Measurements from ENCODE around the gene WIZ. TPM values are rescaled to one million over a fixed set of nuclear protein-coding genes. Genes with fewer than 3 reads are reported as not detected.

Gene WIZ, protein sequence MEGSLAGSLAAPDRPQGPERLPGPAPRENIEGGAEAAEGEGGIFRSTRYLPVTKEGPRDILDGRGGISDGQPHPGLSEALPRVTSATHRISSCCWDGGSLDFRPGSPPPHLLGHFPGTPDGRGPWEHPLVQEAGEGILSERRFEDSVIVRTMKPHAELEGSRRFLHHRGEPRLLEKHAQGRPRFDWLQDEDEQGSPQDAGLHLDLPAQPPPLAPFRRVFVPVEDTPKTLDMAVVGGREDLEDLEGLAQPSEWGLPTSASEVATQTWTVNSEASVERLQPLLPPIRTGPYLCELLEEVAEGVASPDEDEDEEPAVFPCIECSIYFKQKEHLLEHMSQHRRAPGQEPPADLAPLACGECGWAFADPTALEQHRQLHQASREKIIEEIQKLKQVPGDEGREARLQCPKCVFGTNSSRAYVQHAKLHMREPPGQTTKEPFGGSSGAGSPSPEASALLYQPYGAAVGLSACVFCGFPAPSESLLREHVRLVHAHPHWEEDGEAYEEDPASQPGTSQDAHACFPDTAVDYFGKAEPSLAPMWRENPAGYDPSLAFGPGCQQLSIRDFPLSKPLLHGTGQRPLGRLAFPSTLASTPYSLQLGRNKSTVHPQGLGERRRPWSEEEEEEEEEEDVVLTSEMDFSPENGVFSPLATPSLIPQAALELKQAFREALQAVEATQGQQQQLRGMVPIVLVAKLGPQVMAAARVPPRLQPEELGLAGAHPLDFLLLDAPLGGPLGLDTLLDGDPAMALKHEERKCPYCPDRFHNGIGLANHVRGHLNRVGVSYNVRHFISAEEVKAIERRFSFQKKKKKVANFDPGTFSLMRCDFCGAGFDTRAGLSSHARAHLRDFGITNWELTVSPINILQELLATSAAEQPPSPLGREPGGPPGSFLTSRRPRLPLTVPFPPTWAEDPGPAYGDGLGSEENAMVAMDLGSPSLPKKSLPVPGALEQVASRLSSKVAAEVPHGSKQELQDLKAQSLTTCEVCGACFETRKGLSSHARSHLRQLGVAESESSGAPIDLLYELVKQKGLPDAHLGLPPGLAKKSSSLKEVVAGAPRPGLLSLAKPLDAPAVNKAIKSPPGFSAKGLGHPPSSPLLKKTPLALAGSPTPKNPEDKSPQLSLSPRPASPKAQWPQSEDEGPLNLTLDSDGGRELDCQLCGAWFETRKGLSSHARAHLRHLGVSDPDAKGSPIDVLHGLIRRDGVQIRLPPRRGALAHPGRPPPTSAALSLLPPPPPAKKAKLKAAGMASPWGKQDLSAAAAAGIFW (N-terminal part only)
- 16.2 to 23.9 TPM (median 23.4 TPM) in 5 replicates for total RNA-seq (2022; extraction: Qiagen RNA extraction)

DNA sequence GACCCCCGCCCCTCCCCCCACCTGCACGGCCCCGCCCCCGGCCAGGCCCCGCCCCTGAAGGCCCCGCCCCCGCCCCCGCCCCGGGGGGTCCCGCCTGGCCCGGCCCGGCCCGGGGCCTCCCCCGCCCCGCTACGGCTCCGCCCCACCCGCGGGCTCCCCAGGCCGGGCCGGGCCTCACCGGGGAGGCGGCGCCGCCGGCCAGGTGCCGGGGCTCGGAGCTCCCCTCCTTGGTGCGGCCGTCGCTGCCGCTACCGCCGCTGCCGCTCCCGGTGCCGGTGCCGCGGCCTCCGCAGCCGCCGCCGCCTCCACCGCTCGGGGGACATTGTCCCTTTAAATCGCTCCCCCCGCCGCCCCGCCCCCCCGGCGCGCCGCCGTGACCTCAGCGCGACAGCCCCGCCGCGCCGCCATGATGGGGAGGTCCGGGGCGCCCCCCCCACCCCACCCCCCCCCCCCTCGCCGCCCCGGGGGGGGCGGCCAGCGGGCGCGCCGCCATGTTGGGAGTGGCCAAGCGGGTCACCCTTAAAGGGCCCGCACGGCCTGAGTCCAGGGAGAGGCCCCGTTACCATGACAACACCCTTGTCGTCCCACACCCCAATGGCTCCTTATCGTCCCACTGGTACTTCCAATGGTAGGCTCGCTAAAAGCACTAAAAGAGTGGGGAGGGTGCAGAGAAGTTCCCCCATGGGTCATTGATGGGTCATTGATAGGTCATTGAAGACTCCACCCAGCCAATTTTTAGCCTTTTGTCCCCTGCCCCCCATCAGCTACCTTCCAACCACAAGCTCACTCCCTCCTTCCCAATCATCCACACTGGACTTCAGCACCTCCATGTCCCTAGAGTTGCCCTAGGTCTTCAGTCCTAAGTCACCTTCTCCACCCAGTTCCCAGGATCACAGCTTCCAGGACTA, at the start of gene WIZ:
Gene WIZ (minus strand): TSS at position 337 of the 908 bp plus-strand sequence. CDS start 1,649 bp downstream, outside the sequence.

GRCh38 chr19:15479391-15480345, 29.9 kb upstream of the WIZ start, which contains the start of gene PGLYRP2:
Gene PGLYRP2, minus strand, starts transcription at chr19:15479501. Its CDS starts 130 bp downstream, at chr19:15479371.

GRCh38 chr19:15464394-15465385, 14.9 kb upstream of the WIZ start, which contains the start of gene RASAL3:
Gene RASAL3, minus strand, starts transcription at chr19:15464544. Its CDS starts 186 bp downstream, at chr19:15464358.

DNA sequence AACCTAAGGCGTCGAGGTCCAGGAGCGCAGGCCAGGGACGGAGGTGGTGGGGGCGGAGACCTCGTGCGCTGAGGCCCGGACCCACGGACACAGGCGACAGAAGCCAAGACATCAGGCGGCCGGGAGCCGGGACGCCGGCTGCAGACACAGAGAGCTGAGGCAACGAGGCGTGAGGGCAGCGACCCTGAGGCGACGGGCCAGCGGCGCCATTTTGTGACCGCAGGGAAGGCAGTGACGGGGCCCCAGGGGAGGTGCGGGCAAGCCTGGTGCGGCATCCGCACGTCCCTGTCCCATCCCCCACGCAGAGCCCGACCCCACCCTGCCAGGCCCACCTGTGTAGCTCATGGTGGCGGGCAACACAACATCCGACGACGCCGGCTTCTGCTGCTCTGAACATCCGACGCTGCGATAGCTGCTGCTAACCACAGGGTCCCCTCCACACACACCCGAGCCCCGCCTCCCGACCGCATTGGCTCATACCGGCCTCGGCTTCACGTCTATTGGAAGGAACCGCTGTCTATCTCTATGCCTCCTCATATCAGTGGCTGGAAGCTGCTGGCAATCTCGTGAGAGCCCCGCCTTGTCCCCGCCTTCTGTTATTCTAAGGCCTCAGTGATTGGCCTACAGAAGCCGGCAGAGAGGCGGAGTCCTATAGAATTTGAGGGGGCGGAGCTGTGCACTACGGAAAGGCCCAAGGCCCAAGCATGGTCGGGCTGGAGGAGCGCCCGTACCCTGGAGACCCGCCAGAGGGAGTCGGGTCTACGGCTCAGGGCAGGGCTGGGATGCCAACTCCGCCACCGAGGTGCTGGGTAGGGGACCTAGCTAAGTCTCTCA, 31.0 kb downstream of the WIZ start, which contains the start of gene AKAP8L:
Gene AKAP8L (minus strand): TSS at position 410 of the 834 bp plus-strand sequence. CDS start 65 bp downstream, at position 345.

GRCh38 chr19:15379083-15379998, 70.4 kb downstream of the WIZ start, which contains the start of gene AKAP8:
Gene AKAP8, minus strand, starts transcription at chr19:15379787. Its CDS starts 56 bp downstream, at chr19:15379731.

Other genes with a start within 250 kb of the WIZ start
- 12.7 to 20.0 TPM (median 17.7 TPM) in 5 replicates for gene NOTCH3, start 249.0 kb downstream of the WIZ start, total RNA-seq (2022; extraction: Qiagen RNA extraction)
- 0.05 to 0.09 TPM (median 0.06 TPM) in 4 of 5 replicates, not detected in the other for gene EPHX3, start 217.5 kb downstream of the WIZ start, total RNA-seq (2022; extraction: Qiagen RNA extraction)
- gene BRD4, start 117.4 kb downstream of the WIZ start, total RNA-seq (2022; extraction: Qiagen RNA extraction), result 24.6 to 27.4 TPM (median 26.5 TPM) in 5 replicates
- 15.4 to 17.9 TPM (median 16.3 TPM) in 5 replicates for gene AKAP8, start 70.2 kb downstream of the WIZ start, total RNA-seq (2022; extraction: Qiagen RNA extraction)
- 35.0 to 40.5 TPM (median 38.1 TPM) in 5 replicates for gene AKAP8L, start 31.0 kb downstream of the WIZ start, total RNA-seq (2022; extraction: Qiagen RNA extraction)
- gene RASAL3, start 14.6 kb upstream of the WIZ start, total RNA-seq (2022; extraction: Qiagen RNA extraction), result 0.03 to 0.16 TPM in 2 of 5 replicates, not detected in the others
- 0.03 TPM in 1 of 5 replicates, not detected in the others for gene PGLYRP2, start 29.5 kb upstream of the WIZ start, total RNA-seq (2022; extraction: Qiagen RNA extraction)
- gene CYP4F22, start 58.6 kb upstream of the WIZ start, total RNA-seq (2022; extraction: Qiagen RNA extraction), result 0.31 to 0.50 TPM (median 0.44 TPM) in 5 replicates
- gene CYP4F8, start 165.3 kb upstream of the WIZ start, total RNA-seq (2022; extraction: Qiagen RNA extraction), result not detected in 5 replicates
- 2.8 to 4.4 TPM (median 3.5 TPM) in 5 replicates for gene CYP4F3, start 190.9 kb upstream of the WIZ start, total RNA-seq (2022; extraction: Qiagen RNA extraction)
- gene CYP4F12, start 223.1 kb upstream of the WIZ start, total RNA-seq (2022; extraction: Qiagen RNA extraction), result 2.0 to 2.8 TPM (median 2.5 TPM) in 5 replicates